Gastroesophageal sphincter (tissue), 3 donors: Measurements from ENCODE around the gene LRRC63.

Experiments used
- EP300 ChIP-seq: sonication (generic); formaldehyde crosslinking; IDR thresholded peaks from one replicate; pipeline ENCODE4 v1.6.1; 2017; ENCODE audit warnings: antibody characterized with exemption, mild to moderate bottlenecking
- TF ChIP-seq, protein P1 (sequence below), 4 experiments: fragments of 200-600 bp in 2 of 4; fragments of 450-650 bp in 2 of 4; sonication (generic) in 1 of 4; IDR thresholded peaks; one replicate each; pipeline ENCODE4 v1.5.1; 2017 to 2019; ENCODE audit warnings: antibody characterized with exemption in 4 of 4, mild to moderate bottlenecking in 2 of 4, moderate library complexity in 2 of 4

DNA sequence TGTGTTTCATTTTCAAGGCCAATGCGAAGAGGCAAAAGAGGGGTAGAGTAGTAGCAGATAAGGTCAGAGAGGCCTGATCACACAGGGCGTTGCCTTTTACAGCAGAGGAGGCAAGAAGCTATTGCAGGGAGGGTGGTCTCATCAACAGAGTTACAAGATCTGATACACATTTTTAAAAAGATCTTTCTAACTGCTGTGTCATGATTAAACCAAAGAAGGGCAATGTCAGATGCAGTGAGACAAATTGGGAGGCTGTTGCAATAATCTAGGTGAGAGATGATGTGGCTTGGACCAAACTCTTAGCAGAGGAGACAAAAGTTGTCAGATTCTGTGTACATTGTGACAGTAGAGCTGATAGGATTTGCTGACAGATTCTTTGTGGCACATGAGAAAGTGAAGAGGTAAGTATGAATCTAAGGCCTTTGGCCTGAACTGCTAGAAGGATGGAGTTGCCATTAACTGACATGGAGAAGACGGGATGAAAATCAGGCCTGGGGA, 13.0 kb upstream of the LRRC63 start:
- TF ChIP-seq, protein P1, sequence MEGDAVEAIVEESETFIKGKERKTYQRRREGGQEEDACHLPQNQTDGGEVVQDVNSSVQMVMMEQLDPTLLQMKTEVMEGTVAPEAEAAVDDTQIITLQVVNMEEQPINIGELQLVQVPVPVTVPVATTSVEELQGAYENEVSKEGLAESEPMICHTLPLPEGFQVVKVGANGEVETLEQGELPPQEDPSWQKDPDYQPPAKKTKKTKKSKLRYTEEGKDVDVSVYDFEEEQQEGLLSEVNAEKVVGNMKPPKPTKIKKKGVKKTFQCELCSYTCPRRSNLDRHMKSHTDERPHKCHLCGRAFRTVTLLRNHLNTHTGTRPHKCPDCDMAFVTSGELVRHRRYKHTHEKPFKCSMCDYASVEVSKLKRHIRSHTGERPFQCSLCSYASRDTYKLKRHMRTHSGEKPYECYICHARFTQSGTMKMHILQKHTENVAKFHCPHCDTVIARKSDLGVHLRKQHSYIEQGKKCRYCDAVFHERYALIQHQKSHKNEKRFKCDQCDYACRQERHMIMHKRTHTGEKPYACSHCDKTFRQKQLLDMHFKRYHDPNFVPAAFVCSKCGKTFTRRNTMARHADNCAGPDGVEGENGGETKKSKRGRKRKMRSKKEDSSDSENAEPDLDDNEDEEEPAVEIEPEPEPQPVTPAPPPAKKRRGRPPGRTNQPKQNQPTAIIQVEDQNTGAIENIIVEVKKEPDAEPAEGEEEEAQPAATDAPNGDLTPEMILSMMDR (IDR thresholded peaks at IDR 0.05), result no peak
- TF ChIP-seq EP300, result no peak
